ENCODE results near the gene INHBC.

DNA sequence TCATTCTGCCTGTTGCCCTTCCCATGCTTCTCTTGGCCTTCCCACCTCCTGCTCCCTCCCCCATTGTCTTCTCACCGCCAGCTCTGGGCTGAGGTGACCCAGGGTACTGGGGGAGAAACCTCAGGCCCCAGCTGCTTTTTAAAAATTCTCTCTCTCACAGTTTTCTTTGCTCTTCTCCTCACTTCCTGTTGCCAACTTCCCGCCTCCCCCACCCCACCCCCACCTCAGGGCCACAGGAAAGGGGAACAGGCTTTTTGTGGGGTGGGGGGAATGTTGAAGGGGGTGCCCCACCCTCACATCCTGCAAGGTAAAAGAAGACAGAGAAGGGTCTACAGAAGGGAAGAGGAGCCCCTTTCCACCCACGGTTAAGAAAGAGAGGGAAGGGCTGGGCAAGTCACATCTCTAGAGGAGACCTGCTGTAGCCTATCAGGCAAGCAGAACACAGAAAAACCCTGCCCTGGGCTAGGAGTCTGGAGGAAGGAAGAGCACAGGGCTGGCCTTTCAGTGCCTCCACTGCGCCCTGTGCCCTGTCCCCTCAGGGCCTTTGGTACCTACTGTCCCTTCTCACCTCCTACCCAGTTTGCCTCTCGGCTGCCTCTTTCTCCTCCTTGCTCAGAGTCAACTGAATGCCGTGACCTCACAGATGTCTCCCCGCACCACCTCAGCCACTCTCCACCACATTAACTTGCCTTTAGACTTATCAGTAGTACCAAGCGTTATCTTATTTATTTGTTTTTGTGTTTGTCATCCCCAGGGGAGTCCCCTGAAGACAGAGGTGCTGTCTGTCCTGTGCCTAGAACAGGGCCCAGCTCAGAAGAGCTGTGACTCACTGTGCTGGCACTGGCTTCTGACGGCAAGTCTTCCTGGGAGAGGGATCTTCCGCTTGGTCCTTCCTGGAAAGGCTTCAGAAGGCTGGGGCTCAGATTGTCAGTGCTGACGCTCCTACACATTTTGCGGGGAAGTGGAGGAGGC lies 43.4 kb downstream of the INHBC start:
- TF ChIP-seq, protein P1, sequence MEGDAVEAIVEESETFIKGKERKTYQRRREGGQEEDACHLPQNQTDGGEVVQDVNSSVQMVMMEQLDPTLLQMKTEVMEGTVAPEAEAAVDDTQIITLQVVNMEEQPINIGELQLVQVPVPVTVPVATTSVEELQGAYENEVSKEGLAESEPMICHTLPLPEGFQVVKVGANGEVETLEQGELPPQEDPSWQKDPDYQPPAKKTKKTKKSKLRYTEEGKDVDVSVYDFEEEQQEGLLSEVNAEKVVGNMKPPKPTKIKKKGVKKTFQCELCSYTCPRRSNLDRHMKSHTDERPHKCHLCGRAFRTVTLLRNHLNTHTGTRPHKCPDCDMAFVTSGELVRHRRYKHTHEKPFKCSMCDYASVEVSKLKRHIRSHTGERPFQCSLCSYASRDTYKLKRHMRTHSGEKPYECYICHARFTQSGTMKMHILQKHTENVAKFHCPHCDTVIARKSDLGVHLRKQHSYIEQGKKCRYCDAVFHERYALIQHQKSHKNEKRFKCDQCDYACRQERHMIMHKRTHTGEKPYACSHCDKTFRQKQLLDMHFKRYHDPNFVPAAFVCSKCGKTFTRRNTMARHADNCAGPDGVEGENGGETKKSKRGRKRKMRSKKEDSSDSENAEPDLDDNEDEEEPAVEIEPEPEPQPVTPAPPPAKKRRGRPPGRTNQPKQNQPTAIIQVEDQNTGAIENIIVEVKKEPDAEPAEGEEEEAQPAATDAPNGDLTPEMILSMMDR (IDR thresholded peaks at IDR 0.05; ENCODE audit: low read depth, low read length) = no peak
- TF ChIP-seq EZH2phosphoT487 (IDR thresholded peaks at IDR 0.05; ENCODE audit: low read depth) = no peak
